Heart left ventricle (tissue), 13 donors: ENCODE measurements around the gene CD47.

Experiments used
- POLR2A ChIP-seq, 2 donors: fragments of 450-650 bp; IDR thresholded peaks; one replicate each; pipeline ENCODE4 v1.6.1; 2017; ENCODE audit warnings: antibody characterized with exemption in 2 of 2, mild to moderate bottlenecking in 2 of 2, moderate library complexity in 2 of 2
- TF ChIP-seq, protein P1 (sequence below), 12 donors: fragments of 200-600 bp; sonication (generic) in 4 of 12; IDR thresholded peaks; one replicate each; pipeline versions ENCODE4 v1.5.0 to v1.8.0; 2018 to 2022; ENCODE audit warnings: antibody characterized with exemption in 12 of 12, mild to moderate bottlenecking in 5 of 12
- donor health status: ischemic (EF 13 %, LVEDD 7.1; RV severe dilation, severe dysfunction).
- donor health status: DM: no; HTN: yes; CAD: no.
- donor health status: DM: no; HTN: no; CAD: no.
- donor health status: ischemic (EF 25% LVEDD 6.9; RV normal size, moderate dysfunction).
- donor health status: ischemic (EF 25% LVEDD 5.7; RV mildly dilated, moderate dysfunction).
- donor health status: ischemic (EF 35%, LVEDD 5.7; RV mildly dilated, moderate dysfunction).
- donor health status: nonischemic (EF 11% LVEDD 7.7; RV severe dilation, severe dysfunction).
- donor health status: DM: yes; HTN: yes; CAD: no.
- donor health status: PGD.
- donor health status: ischemic (EF 29% LVEDD 5.4; RV normal size, mild dysfunction).
- donor health status: nonischemic (EF 23%, LVEDD 6.1; RV moderate dilation, normal function).

DNA sequence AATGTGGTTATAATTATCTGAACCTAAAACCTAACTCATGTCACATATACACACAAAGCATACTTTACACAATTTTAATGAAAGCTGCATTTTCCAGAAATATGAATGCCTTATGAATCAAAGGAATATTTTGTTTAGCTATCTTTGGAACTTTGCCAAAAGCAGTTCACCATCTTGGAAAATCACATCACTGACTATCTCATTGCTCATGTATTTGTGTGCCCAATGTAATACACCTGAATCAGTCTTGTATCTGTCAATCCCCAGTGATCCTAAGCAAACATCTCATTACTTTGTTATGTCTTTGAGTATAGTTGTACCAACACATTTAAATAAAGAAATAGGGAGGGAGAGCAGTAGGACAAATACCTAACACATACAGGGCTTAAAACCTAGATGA is 15.6 kb upstream of the CD47 start:
- TF ChIP-seq, protein P1, sequence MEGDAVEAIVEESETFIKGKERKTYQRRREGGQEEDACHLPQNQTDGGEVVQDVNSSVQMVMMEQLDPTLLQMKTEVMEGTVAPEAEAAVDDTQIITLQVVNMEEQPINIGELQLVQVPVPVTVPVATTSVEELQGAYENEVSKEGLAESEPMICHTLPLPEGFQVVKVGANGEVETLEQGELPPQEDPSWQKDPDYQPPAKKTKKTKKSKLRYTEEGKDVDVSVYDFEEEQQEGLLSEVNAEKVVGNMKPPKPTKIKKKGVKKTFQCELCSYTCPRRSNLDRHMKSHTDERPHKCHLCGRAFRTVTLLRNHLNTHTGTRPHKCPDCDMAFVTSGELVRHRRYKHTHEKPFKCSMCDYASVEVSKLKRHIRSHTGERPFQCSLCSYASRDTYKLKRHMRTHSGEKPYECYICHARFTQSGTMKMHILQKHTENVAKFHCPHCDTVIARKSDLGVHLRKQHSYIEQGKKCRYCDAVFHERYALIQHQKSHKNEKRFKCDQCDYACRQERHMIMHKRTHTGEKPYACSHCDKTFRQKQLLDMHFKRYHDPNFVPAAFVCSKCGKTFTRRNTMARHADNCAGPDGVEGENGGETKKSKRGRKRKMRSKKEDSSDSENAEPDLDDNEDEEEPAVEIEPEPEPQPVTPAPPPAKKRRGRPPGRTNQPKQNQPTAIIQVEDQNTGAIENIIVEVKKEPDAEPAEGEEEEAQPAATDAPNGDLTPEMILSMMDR (IDR thresholded peaks at IDR 0.05), result no peak
- no peak for TF ChIP-seq POLR2A (IDR thresholded peaks at IDR 0.05)
